GM21529 (cell line): ENCODE data around the gene GLIS1.

Source experiments
- ATAC-seq: cut with Tn5 transposase; IDR thresholded peaks from one replicate; pipeline ENCODE4 v1.9.1; 2021; ENCODE audit not compliant: unreplicated experiment

GLIS1 gene

DNA sequence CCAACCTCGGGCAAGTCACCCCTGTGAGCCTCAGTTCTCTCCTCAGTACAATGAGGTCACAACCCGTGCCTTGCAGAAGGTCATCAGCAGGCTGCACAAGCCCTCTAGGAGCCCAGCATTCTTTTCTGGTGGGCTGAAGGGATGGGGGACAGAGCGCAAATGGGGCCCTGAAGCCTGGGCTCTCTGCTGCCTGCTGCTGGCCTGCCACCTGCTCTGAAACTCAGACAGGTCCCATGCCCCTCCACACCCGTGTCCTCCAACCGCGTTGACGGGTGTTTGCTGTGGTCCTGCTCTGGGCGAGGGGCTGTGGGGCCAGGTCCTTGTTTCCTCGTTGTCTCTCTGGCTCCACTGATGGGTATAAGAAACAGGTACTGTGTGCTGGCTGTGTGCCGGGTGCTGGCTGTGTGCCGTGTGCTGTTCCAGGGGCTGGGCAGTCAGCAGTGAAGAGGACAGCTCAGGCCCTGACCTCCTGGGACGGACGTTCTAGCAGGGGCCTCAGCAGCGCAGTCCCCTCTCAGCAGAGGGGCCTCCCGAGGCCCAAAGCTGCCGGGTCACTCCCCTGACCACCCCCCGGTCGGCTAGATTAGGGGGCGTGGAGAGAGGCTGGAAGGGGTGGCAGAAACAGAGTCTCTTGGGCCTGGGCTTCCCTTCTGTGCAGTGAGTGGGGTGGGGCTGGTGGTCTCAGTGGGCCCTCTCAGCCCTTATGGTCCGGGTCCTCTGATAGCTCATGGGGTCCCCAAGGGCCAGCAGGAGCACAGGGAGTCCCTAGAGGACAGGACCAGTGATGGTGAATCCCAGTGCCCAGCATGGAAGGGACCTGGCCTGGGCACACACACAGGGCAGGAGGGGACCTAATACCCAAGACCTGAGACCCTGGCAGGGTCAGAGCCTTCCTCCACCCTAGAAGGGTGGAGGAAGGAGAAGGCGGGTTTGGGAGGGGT, 237.6 kb downstream of the GLIS1 start:
- ATAC-seq, result no peak

DNA sequence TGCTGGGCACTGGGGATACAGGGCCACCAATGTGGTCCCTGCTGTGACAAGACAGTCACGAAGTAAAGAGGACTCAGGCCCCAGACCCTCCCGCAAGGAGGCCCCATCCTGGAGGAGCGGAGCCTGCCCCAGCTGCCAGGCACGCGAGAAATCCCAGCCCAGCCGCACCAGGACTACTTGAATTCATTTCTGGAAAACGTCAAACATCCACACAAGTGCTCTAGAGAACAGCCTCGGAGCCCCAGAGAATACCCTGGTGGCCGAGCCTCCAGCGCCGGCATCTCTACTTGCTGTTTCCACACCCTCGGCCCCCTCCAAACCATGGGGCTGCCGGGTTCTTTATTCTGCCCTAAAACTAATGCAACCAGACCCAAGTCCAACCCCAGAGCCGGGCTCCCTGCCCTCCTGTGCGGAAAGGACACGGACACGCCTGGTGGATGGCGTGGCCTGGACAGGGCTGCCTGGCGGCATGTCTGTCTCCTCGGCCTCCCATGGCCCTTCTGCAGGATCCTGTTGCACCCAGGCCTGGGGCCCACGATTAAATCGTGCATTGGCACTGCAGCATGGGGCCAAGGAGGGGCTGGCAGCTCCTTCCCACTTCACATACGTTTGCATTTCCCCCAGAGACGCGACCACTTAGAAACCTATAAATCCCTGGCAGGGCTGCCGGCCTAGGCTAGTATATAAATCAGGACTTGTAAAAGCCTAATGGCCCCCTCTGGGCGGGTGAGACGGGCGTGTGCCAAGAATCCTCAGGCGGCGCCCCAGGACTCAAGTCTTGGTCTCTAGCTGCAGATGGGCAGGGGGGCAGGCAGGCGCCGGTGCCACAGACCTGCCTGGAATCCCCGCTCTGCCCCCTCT, 238.5 kb downstream of the GLIS1 start:
- ATAC-seq, result no peak

DNA sequence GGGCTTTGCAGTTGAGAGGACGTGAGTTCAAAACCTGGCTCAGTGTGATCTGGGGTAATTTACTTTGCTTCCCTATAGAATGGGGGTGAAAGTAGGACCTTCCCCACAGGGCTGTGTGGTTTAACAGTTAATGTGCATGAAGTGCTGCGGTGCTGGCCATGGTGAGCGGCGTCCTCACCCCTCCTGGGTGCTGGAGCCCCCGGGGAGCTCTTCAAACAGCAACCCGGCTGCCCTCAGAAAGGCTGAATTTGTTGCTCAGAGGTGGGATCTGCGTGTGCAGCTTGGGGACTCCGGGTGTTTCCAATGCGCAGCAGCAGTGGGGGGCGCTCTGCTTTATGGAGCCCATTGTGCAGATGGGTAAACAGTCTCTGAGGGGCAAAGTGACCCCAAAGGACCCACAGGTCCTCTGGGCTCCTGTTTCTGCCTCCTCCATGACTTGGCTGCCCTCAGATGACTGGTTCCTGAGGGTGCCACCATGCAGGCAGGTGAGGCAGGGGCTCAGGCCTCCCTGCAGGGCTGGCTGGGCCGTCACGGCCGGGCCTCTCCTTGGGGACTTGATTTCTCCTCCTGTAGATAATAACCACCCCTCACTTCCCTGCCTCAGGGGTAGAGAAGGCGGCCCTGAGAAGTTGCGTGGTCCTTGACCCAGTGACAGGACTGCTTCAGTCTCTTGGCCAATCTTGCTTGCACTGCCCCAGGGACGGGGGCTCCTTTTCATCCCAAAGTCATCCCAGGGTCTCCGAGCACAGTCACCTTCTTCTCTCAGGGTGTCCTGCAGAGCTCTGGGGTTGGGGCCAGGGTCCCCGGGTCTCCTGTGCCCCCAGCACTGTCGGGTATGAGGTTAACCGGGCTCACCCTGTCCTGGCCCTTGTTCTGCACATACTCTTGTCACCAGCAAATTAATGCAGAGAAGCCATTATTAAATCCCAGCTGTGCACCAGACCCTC, 239.4 kb downstream of the GLIS1 start:
- ATAC-seq, result no peak

DNA sequence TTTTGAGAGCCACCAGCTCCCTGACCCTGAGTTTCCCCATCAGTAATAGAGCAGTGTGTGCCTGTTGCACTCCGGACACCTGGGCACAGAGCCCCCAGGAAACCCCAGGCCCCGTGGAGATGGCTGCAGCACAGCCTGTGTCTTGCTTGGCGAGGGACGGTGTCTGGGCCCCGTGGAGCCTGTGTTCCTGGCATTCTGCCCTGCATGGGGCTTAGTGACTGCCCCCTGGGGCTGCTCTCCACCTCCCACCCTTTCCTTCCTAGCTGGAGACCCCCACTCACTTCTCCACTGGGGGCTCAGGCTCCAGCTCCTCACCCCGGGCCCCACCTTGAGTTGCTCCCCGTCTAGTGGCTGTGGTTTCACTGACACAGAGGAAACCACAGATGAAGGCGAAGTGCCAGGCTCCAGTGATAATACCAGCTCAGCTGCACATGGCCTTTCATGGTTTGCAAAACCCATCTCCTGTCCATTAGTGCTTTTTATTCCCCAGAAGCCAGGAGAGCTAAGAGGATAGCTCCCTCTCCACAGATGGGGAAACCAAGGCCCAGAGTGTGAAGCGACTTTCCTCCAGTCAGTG, 240.3 kb downstream of the GLIS1 start:
- no peak for ATAC-seq

DNA sequence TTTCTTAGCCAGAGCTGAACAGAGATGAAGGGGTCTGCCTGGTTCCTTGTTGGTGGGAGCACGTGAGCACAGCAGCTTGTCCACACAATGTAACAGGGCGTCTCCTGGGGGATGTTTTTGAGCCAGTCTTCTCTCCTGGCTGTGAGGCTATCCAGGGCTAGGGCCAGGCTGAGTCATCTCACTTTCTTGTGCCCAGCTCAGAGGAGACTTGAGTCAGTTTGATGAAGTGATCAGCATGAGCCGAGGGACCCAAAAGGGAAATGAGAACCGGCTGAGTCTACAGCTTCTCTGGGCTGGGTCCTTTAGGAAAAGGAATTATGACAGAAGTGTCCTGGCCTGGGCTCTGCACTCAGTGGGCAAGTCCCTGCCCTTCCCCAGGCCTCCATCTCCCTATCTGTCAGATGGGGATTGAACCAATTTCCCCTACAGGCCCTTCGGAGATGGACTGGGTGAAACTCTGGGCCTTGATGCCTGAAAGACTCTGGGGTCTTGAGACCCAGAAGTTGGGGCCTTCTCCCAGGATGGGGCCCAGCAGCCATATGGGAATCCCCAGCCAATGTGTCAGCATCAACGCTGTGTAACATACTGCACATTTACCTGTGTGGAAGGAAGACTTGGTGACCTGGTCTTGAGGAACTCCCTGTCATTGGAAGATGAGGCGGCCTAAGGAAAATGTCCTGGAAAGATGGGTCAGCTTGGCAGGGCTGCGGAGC, 243.2 kb downstream of the GLIS1 start:
- no peak for ATAC-seq

DNA sequence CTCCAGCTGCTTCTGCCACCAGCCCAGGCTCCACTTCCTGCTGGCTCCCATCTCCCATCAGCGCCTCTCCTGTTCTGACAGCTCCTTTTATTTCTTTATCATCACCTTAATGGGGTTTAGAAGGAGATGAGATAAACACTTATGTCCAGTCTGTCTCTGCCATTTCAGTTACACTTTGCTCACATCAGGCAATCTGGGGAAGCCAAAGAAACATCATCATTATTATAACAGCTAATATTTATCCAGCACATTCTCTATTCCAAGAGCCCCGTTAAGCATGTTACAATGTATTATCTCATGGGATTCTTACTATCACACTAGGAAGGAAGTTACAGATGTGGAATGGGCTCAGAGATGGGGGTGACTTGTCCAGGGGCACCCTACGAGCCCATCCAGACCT, 248.6 kb downstream of the GLIS1 start:
- no peak for ATAC-seq

DNA sequence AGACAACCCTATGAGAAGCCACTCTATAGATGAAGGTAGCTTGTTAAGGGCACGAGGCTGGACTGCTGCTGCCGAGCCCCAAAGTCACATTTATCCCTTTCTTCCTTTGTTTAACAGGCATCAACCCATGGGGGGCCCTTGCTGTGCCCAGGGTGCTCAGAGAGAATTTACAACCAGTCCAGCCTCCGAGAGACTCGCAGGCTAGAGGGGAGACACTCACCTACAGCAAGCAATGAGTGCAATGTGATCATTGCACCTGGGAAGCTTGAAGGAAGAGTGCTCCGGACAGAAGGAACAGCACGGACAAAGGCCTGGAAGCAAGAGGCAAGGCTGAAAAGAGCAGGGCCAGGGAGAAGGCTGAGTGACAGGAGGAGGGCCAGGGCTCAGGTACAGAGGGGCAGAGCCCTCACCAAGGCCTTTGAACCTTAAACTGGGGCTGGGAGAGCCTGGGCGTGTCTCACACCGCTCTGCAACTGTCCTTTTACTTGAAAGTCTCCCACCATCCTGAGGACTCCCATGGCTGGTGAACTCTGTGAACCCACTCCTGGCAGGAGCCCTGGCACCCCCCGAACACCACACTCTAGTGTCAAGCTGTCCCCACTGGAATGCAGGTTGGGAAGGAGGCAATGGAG, 252.5 kb downstream of the GLIS1 start:
- ATAC-seq, result no peak

DNA sequence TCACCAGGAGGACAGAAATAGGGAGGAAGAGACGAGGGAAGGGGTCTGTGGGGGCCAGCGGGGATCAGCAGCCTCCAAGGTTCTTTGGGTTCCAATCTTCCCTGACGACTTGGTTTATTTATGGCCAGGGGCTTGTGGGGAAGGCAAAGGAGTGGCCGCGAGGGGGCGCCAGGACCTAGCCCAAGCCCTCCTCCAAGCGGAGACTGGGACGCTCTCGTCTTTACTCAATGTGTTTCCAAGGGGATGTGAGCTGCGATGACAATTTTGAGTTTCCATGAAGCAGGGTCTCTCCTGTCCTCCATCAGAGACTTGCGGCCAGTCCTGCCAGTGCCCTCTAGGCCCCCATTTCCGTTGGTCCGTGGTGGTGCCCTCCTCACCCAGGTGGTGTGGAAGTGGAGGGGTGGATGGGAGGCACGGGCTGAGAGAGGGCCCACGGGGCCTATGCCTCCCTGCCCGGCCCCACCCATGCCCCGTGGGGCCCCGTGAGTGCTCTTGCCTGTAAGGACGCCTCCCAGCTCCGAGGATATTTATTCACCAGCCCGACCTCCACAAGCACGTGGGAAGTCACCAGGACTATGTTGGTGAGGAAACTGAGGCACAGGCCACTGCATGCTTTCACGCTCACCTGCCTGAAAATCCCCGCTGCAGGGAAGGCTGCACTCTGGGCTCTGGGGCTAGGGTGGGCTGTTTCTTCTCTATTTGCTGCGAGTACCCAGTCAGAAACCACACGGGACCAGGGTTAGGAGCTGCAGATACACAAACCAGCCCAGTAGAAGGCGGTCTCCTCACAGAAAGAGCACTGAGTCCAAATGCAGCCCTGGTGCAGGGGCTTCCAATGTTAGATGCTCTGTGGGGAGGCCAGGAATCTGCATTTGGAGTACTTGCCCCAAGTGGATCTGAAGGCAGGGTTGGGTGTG, 253.2 kb downstream of the GLIS1 start:
- no peak for ATAC-seq

DNA sequence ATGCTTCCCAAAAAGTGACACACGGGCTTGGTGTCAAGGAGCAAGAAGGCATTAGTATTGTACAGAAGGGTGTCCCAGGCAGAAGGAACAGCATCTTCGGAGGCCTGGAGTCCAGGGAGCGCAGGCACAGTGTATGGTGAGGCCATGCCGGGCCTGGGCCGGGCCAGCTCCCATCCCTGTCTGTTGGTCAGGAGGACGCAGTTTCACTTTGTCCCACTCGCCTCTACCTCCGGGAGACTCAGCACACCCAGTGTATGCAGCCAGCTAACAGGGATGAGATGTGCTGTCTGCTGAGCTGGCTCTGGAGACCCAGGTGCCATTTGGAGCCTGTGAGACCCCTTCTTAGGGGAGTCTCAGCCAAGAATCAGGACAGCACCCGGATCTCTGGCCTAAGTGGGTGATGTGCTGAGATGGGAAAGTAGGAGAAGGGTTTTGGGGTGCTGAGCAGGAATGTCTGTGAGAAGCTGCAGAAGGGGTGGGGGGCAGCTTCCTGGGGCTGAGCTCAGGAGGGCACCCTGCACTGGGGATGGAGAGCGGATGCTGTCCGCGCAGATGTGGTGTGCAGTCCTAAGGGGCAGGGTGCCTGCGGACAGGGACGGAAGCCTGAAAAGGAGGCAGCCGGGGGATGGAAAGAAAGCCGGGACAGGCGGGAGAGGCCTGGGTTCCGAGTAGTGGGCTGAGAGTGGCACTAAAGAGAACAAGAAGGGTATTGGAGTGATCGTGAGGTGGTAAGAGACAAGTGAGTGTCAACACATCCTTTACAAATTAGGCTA, 254.1 kb downstream of the GLIS1 start:
- ATAC-seq, result no peak

DNA sequence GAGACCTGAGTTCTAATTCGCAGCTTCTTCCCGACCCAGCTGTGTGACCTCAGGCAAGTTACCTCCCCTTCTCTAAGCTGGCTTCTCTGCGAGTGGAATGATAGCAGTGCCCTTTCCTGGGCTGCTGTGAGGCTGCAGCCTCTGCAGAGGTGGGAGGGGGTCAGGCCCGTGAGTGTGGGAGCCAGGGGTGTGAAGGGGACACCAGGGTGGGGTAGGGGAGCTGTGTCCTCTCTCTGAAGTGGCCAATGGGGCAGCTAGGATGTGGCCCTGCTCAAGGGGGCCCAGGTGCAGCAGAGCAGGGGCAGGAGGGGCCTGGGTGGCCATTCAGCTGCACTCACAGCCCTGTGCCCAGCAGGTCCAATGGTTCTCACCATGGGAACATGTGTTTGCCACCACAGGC, 255.3 kb downstream of the GLIS1 start:
- no peak for ATAC-seq

DNA sequence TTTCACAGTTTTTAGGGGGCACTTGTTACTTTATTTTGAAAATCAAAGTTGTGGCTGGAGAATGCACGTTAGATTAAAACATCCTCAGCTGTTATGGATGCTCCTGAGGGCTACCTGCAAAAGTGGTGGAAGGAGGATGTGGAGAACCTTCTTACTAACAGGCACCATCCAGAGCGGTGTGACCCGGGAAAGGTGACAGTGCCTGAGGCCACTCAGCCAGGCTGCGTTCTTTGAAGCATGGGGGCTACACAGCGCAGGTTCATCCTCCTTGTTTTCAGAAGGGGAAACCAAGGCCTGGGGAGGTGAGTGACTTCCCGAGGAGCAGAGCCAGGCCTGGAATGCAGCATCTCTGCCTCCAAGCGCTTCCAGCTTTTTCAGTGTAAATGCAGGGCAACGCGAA, 255.8 kb downstream of the GLIS1 start:
- ATAC-seq, result no peak

DNA sequence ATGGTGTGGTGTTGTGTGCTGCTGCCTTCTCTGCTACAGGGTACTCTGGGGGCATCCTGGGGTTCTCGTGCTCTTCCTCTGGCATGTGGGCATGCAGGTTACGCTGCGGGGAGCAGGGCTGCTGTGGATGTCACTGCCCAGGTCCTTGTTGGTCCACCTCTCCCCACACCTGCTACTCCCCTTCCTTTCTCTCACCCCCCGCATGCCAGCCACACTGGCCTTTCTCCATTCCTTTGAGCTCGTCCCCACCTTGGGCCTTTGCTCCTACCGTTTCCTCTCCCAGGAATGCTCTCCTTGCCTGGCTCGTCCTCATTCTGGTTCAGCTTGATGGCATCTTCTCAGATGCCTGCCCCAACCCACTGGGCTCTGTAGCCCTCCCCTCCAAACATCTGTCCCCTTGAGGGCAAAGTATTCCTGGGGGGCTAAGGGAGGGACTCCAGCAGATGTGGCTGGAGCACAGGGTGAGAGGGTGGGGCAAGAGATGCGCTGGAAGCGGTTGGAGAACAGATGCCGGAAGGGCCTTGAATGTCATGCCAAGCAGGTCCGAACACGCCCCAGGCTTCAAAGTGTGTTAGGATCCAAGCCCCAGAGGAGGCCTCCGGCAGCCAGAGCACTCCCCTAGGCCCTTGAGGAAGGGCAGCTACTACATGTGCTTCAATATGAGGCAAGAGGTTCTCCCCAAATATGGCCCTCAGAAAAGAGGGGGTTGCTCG, 256.4 kb downstream of the GLIS1 start:
- ATAC-seq, result no peak

DNA sequence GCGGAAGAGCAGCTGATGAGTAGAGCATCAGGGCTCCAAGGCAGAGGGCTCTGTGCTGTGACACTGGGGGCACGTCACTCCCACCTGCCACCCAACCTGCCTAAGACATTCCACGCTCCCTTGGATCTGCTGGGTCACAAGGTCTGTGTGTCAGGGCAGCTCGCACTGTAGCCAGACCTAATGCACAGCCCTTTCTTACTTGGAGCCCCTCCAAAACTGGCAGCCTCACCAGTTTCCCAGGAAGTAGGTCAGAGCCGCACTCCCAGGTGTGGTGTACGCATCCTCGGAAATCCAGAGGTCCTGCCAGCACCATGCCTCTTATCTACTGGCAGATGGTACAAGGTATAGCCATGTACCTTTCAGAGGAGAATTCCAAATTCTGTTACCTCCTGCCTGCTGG, 257.5 kb downstream of the GLIS1 start:
- no peak for ATAC-seq

DNA sequence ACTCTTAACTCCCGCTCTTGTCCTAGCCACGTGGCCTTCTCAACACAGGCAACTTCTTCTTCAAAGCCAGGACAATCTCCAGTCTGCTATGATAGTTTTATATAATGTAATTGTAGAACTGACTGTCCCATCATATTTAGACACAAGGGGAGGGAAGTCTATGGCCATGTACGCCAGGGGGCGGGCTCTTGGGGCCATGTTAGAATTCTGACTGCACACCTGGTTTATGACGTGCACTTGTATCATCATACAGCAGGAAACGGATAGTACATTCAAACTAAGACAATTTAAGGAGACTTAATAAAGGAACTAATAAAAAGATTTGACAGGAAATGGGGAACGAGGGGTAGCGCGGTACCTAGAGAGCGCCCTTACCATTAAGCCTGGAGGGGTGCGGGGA, 258.3 kb downstream of the GLIS1 start:
- ATAC-seq, result no peak

DNA sequence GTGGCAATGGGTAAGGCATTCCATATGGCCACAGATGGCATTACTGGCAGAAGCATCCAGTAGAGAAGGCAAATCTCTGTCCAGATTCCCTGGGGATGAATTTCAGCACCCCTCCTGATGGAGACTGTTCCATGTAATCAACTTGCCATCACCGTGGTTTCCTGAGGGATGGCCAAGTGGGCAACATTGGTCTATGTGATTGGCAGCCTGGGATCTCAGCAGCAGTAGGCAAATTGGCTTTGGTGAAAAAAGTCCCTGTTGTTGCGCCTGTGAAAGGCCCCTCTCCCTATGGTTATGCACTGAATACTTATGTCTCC, 260.5 kb downstream of the GLIS1 start:
- ATAC-seq, result no peak

DNA sequence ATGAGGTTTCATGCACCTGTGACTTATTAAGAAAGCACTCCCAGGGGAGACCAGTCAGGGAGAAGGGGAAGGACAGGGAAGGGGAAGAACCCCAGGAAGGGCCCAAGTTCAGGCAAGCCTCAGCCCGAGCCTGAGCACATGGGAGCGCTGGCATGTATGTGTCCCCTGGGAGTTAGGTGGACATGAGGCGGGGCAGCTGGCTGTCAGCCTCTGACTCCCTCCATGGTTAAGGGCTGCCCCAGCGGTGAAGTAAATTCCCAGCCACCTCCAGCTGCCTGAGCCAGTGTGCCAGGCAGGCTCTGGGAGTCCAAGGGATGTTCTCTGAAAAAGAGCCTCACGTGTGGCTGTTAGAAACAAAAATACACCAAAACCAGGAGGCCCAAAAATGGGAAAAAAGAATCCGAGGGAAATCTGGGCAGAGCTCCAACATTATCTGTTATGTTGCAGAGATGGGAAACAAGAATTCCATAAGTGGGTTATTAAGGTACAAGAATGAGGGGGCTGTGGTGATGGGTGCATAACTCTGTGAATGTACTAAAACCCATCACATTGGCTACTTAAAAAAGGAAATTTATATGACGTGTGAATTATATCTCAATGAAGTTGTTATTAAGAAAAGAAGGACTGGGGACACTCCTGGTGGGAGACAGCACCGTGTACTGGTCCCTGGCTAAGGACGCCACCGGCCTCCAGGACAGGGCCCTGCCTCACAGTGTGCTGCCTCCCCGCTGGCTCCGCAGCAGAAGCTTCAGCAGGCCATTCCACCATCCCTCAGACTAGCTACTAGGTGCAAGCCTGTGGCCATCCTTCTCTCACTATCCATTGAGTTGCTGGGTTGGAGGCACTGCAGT, 261.1 kb downstream of the GLIS1 start:
- no peak for ATAC-seq
